ENCODE results near the gene QSOX1. TPM values are rescaled to one million over a fixed set of nuclear protein-coding genes. Genes with fewer than 3 reads are reported as not detected.

QSOX1 gene
- total RNA-seq, 1 experiment from 2014 or later: 135 TPM

GRCh38 chr1:180208264-180208663, 53.6 kb downstream of the QSOX1 start (continued):
- TF ChIP-seq, protein P1, sequence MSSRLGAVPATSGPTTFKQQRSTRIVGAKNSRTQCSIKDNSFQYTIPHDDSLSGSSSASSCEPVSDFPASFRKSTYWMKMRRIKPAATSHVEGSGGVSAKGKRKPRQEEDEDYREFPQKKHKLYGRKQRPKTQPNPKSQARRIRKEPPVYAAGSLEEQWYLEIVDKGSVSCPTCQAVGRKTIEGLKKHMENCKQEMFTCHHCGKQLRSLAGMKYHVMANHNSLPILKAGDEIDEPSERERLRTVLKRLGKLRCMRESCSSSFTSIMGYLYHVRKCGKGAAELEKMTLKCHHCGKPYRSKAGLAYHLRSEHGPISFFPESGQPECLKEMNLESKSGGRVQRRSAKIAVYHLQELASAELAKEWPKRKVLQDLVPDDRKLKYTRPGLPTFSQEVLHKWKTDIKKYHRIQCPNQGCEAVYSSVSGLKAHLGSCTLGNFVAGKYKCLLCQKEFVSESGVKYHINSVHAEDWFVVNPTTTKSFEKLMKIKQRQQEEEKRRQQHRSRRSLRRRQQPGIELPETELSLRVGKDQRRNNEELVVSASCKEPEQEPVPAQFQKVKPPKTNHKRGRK (CRISPR knock-in tag; IDR thresholded peaks at IDR 0.05; ENCODE audit: borderline replicate concordance): no peak
- no peak for TF ChIP-seq SMAD4 (CRISPR knock-in tag; IDR thresholded peaks at IDR 0.05)
- no peak for TF ChIP-seq USF2 (CRISPR knock-in tag; IDR thresholded peaks at IDR 0.05)
- TF ChIP-seq, protein P2, sequence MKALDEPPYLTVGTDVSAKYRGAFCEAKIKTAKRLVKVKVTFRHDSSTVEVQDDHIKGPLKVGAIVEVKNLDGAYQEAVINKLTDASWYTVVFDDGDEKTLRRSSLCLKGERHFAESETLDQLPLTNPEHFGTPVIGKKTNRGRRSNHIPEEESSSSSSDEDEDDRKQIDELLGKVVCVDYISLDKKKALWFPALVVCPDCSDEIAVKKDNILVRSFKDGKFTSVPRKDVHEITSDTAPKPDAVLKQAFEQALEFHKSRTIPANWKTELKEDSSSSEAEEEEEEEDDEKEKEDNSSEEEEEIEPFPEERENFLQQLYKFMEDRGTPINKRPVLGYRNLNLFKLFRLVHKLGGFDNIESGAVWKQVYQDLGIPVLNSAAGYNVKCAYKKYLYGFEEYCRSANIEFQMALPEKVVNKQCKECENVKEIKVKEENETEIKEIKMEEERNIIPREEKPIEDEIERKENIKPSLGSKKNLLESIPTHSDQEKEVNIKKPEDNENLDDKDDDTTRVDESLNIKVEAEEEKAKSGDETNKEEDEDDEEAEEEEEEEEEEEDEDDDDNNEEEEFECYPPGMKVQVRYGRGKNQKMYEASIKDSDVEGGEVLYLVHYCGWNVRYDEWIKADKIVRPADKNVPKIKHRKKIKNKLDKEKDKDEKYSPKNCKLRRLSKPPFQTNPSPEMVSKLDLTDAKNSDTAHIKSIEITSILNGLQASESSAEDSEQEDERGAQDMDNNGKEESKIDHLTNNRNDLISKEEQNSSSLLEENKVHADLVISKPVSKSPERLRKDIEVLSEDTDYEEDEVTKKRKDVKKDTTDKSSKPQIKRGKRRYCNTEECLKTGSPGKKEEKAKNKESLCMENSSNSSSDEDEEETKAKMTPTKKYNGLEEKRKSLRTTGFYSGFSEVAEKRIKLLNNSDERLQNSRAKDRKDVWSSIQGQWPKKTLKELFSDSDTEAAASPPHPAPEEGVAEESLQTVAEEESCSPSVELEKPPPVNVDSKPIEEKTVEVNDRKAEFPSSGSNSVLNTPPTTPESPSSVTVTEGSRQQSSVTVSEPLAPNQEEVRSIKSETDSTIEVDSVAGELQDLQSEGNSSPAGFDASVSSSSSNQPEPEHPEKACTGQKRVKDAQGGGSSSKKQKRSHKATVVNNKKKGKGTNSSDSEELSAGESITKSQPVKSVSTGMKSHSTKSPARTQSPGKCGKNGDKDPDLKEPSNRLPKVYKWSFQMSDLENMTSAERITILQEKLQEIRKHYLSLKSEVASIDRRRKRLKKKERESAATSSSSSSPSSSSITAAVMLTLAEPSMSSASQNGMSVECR (CRISPR knock-in tag; IDR thresholded peaks at IDR 0.05; ENCODE audit: borderline replicate concordance): no peak
- TF ChIP-seq OVOL2 (CRISPR knock-in tag; IDR thresholded peaks at IDR 0.05; ENCODE audit: borderline replicate concordance): no peak
- no peak for TF ChIP-seq ATF1 (CRISPR knock-in tag; IDR thresholded peaks at IDR 0.05)

DNA sequence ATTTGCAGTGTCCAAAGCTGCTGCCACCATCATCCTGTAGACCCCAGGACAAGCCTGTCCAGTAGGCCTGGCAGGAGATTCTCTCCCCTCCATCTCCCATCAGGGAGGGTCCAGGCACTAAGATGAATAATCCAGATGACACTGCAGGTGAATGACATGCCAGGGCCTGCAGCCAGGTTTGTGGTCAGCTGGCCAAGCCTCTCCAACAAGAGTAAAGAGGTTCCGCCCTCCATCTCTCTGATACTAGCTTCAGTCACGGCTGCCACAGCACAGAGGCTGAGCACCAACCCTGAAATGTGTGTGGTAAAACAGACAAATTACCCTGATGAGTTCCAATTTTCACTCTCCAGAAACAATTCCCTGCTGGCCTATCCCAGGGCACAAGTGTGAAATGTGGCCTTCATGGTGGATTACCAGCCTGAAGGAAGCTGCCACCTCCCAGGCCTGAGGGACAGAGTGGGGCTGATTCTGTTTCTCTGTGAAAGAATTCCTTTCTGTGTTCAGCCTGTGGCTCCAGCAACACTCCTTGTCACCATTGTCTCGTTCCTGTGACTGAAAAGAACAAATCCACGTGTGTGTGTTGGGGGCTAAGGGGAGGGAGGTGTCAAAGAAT, 55.4 kb downstream of the QSOX1 start:
- peaks cover 8% of the 10 kb centered on the region for H3K4me1 Mint-ChIP-seq
- ChIA-PET CTCF (interaction anchor here (1.1 to 1.6 kb wide), 2 partner anchors 31 to 41 kb away, joined by 4 to 6 read pairs; no protein-coding TSS in a partner anchor), POLR2A (interaction anchor here (0.7 kb wide), 1 partner anchor 12 kb away, joined by 3 read pairs; no protein-coding TSS in a partner anchor)
- ATAC-seq (no peak), DNase-seq (ENCODE audit: low spot score) (no peak)
- no peaks in the 10 kb centered on the region for H3K9me3 Mint-ChIP-seq
- H3K36me3 Mint-ChIP-seq: no peaks in the 10 kb centered on the region
- H3K27me3 Mint-ChIP-seq (ENCODE audit: low read depth): no peaks in the 10 kb centered on the region; the same call in 1 of the 2 replicates
- H3K27ac Mint-ChIP-seq: no peak overlapping the region
- no peak overlapping the region for H3K4me3 Mint-ChIP-seq
- TF ChIP-seq MYBL2 (CRISPR knock-in tag; IDR thresholded peaks at IDR 0.05) (no peak), ATF6 (CRISPR knock-in tag; IDR thresholded peaks at IDR 0.05) (no peak), NR1H2 (CRISPR knock-in tag; IDR thresholded peaks at IDR 0.05) (no peak), USF1 (CRISPR knock-in tag; IDR thresholded peaks at IDR 0.05) (no peak), NFATC4 (CRISPR knock-in tag; IDR thresholded peaks at IDR 0.05) (no peak), ATF3 (CRISPR knock-in tag; conservative IDR thresholded peaks at IDR 0.05) (no peak), E2F4 (CRISPR knock-in tag; IDR thresholded peaks at IDR 0.05; ENCODE audit: borderline replicate concordance, low read depth) (no peak), ZNF121 (CRISPR knock-in tag; IDR thresholded peaks at IDR 0.05) (no peak), ZNF219 (CRISPR knock-in tag; IDR thresholded peaks at IDR 0.05; ENCODE audit: borderline replicate concordance) (no peak)
- TF ChIP-seq, protein P3, sequence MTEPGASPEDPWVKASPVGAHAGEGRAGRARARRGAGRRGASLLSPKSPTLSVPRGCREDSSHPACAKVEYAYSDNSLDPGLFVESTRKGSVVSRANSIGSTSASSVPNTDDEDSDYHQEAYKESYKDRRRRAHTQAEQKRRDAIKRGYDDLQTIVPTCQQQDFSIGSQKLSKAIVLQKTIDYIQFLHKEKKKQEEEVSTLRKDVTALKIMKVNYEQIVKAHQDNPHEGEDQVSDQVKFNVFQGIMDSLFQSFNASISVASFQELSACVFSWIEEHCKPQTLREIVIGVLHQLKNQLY (CRISPR knock-in tag; IDR thresholded peaks at IDR 0.05): no peak
- TF ChIP-seq, protein P4, sequence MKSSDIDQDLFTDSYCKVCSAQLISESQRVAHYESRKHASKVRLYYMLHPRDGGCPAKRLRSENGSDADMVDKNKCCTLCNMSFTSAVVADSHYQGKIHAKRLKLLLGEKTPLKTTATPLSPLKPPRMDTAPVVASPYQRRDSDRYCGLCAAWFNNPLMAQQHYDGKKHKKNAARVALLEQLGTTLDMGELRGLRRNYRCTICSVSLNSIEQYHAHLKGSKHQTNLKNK (CRISPR knock-in tag; IDR thresholded peaks at IDR 0.05): no peak
- TF ChIP-seq, protein P5, sequence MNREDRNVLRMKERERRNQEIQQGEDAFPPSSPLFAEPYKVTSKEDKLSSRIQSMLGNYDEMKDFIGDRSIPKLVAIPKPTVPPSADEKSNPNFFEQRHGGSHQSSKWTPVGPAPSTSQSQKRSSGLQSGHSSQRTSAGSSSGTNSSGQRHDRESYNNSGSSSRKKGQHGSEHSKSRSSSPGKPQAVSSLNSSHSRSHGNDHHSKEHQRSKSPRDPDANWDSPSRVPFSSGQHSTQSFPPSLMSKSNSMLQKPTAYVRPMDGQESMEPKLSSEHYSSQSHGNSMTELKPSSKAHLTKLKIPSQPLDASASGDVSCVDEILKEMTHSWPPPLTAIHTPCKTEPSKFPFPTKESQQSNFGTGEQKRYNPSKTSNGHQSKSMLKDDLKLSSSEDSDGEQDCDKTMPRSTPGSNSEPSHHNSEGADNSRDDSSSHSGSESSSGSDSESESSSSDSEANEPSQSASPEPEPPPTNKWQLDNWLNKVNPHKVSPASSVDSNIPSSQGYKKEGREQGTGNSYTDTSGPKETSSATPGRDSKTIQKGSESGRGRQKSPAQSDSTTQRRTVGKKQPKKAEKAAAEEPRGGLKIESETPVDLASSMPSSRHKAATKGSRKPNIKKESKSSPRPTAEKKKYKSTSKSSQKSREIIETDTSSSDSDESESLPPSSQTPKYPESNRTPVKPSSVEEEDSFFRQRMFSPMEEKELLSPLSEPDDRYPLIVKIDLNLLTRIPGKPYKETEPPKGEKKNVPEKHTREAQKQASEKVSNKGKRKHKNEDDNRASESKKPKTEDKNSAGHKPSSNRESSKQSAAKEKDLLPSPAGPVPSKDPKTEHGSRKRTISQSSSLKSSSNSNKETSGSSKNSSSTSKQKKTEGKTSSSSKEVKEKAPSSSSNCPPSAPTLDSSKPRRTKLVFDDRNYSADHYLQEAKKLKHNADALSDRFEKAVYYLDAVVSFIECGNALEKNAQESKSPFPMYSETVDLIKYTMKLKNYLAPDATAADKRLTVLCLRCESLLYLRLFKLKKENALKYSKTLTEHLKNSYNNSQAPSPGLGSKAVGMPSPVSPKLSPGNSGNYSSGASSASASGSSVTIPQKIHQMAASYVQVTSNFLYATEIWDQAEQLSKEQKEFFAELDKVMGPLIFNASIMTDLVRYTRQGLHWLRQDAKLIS (CRISPR knock-in tag; IDR thresholded peaks at IDR 0.05; ENCODE audit: borderline replicate concordance): no peak

Measured in WTC11 (cell line).